WTC11 (cell line): ENCODE measurements around the gene KNSTRN. TPM values are rescaled to one million over a fixed set of nuclear protein-coding genes. Genes with fewer than 3 reads are reported as not detected.
A peak's percentile ranks its signal among the peaks of the same experiment; 100 is the strongest.

Source experiments
- ATAC-seq: fragments of 200-7000 bp; cut with Tn5 transposase; 2 replicates; pipeline ENCODE4 v1.10.0; 2021; ENCODE audit warnings: mild to moderate bottlenecking, moderate library complexity
- CTCF ChIA-PET: fragments of 300-600 bp; sonication (Branson Sonifier 250); formaldehyde crosslinking; loops from one replicate; lab custom pipeline; 2021; ENCODE audit warnings: antibody characterized with exemption; lab: Charles Lee
- POLR2A ChIA-PET: fragments of 350-600 bp; sonication (Branson Sonifier 250); formaldehyde crosslinking; loops from one replicate; lab custom pipeline; 2021; ENCODE audit warnings: antibody characterized with exemption; lab: Charles Lee
- DNase-seq: peaks from one replicate; pipeline ENCODE4 v3.0.0; 2021; ENCODE audit warnings: low spot score
- H3K27ac Mint-ChIP-seq: 2 replicates; pipeline ENCODE4 v1.8.0; 2021; ENCODE audit warnings: mixed read lengths
- H3K27me3 Mint-ChIP-seq: 2 replicates; pipeline ENCODE4 v1.8.0; 2021; ENCODE audit warnings: low read depth, mild to moderate bottlenecking, moderate library complexity, mixed read lengths
- H3K36me3 Mint-ChIP-seq: 2 replicates; pipeline ENCODE4 v1.8.0; 2021; ENCODE audit warnings: mixed read lengths
- H3K4me1 Mint-ChIP-seq: 2 replicates; pipeline ENCODE4 v1.8.0; 2022; ENCODE audit warnings: mixed read lengths
- H3K4me3 Mint-ChIP-seq: 2 replicates; pipeline ENCODE4 v1.8.0; 2021; ENCODE audit warnings: mild to moderate bottlenecking, moderate library complexity, mixed read lengths
- H3K9me3 Mint-ChIP-seq: 2 replicates; pipeline ENCODE4 v1.8.0; 2021; ENCODE audit warnings: mixed read lengths
- FOXP1 ChIP-seq: sonication (generic); formaldehyde crosslinking; IDR thresholded peaks from 2 replicates; pipeline ENCODE4 v1.8.0; 2022; ENCODE audit warnings: missing genetic modification reagents, mild to moderate bottlenecking, moderate library complexity, borderline replicate concordance
- GABPB1 ChIP-seq: sonication (generic); formaldehyde crosslinking; IDR thresholded peaks from 2 replicates; pipeline ENCODE4 v1.8.1; 2023; ENCODE audit warnings: mild to moderate bottlenecking, missing genetic modification reagents
- NFATC4 ChIP-seq: fragments of 250-450 bp; sonication (Bioruptor Pico); IDR thresholded peaks from 2 replicates; pipeline ENCODE4 v1.9.0; 2021; ENCODE audit warnings: mild to moderate bottlenecking
- ZNF138 ChIP-seq: sonication (generic); formaldehyde crosslinking; conservative IDR thresholded peaks from 2 replicates; pipeline ENCODE4 v1.8.1; 2022; ENCODE audit warnings: mild to moderate bottlenecking, moderate library complexity, missing genetic modification reagents
- total RNA-seq: library from RNA; stranded (reverse); gene quantifications from 3 replicates; pipeline ENCODE4 v1.2.3, GENCODE V29; 2021
- TF ChIP-seq, protein P1 (sequence below): fragments of 250-450 bp; sonication (Bioruptor Pico); IDR thresholded peaks from 2 replicates; pipeline ENCODE4 v1.9.0; 2021; ENCODE audit warnings: moderate library complexity, mild to moderate bottlenecking, inconsistent platforms, borderline replicate concordance
- TF ChIP-seq, protein P2 (sequence below): sonication (generic); formaldehyde crosslinking; IDR thresholded peaks from 2 replicates; pipeline ENCODE4 v1.8.0; 2022; ENCODE audit warnings: mild to moderate bottlenecking, missing genetic modification reagents
- TF ChIP-seq, protein P3 (sequence below): sonication (generic); formaldehyde crosslinking; conservative IDR thresholded peaks from 2 replicates; pipeline ENCODE4 v1.8.1; 2022; ENCODE audit warnings: mild to moderate bottlenecking, missing genetic modification reagents
- TF ChIP-seq, protein P4 (sequence below): sonication (generic); formaldehyde crosslinking; IDR thresholded peaks from 2 replicates; pipeline ENCODE4 v1.8.0; 2023; ENCODE audit warnings: mild to moderate bottlenecking, missing genetic modification reagents
- TF ChIP-seq, protein P5 (sequence below): sonication (generic); formaldehyde crosslinking; IDR thresholded peaks from 2 replicates; pipeline ENCODE4 v1.8.1; 2023; ENCODE audit warnings: mild to moderate bottlenecking, missing genetic modification reagents
- TF ChIP-seq, protein P6 (sequence below): sonication (generic); formaldehyde crosslinking; IDR thresholded peaks from 2 replicates; pipeline ENCODE4 v1.8.0; 2022; ENCODE audit warnings: mild to moderate bottlenecking, missing genetic modification reagents

KNSTRN gene
- total RNA-seq, 1 experiment from 2014 or later, result 73.4 TPM

DNA sequence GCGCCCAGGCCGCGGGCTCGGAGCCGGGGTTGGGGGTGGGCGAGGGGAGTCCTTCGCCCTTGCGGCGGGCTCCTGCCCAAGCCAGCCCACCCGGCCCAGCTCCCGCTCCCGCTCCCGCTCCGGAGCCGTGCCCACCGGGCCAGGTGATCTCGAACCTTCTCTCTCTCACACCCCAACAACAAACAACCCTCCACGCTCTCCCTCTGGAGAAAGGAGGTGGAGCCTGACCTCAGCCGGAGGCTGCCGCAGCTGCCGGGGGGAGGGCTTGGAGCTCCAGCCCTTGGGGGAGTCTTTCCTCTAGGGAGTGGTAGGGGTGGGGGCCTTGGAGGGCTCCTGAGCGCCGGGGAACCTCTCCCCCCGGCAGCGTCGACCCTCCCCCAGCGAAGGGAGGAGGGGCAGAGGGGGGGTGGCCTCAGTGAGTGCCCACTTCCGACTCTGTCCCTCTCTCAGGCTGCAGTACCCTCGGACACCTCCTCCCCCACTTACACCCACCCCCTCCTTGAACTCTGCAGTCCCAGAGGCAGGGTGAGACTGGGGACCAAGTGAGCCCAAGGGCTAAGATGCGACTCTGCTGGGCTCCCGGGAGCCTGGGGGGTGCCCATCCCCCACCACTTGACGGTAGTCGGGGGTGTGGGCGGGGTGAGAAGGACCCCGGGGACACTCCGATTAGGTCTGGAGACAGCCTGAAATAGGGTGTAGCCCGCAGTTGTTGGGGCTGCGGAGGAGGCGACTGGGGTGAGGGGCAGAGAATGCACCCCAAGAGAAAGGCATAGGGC lies 53.8 kb downstream of the KNSTRN start (continued):
- TF ChIP-seq, protein P1, sequence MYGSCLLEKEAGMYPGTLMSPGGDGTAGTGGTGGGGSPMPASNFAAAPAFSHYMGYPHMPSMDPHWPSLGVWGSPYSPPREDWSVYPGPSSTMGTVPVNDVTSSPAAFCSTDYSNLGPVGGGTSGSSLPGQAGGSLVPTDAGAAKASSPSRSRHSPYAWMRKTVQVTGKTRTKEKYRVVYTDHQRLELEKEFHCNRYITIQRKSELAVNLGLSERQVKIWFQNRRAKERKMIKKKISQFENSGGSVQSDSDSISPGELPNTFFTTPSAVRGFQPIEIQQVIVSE, result no peak
- TF ChIP-seq, all 79 proteins: peak for 10

DNA sequence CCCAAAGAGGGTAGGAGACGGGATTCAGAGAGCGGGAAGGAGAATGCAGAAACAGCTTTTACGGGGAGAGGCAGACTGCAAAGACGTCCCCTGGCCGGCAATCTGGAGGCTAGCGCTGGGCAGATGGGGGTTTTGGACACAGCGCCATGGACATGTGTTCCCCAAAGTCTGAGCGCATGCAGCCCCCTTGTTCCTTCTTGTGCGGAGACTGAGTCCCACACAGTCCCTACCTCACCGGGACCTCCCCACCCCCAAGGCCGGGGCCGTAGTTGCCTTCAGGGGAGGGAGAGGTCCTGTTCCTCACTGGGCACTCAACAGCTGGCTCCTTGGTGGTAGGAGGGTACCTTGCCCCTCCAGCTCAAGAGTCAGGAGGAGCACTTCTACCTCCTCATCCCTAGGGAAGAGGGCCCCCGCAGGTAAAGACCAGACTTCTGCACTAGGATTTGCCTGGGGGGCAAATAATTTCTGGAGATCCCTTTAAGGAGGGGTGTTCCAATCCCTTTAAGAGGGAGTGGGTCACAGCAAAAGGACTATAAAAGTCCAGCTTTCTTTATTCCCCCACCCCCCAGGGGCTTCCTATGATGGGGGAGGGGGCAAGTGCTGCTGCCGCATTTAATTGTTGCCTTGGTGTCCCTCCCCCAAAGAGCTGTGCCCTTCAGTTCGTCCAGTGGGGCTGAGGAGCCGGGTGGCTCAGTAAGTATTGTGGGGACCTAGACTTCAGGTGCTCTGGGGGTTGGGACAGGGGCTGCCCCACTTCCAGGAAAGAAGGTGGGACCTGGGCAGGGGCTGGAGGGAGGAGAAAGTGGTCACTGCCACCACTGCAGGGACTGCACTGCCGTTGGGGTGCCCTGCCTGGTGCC lies 54.6 kb downstream of the KNSTRN start:
- H3K27me3 Mint-ChIP-seq, result peaks cover 38% of the 10 kb centered on the region
- TF ChIP-seq, protein P2, sequence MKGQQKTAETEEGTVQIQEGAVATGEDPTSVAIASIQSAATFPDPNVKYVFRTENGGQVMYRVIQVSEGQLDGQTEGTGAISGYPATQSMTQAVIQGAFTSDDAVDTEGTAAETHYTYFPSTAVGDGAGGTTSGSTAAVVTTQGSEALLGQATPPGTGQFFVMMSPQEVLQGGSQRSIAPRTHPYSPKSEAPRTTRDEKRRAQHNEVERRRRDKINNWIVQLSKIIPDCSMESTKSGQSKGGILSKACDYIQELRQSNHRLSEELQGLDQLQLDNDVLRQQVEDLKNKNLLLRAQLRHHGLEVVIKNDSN, result 0 out of 2 replicates have a peak, but pooled peaks have one; percentile 22
- TF ChIP-seq FOXP1 (CRISPR knock-in tag), result 0 out of 2 replicates have a peak, but pooled peaks have one; percentile 41
- TF ChIP-seq, protein P3, sequence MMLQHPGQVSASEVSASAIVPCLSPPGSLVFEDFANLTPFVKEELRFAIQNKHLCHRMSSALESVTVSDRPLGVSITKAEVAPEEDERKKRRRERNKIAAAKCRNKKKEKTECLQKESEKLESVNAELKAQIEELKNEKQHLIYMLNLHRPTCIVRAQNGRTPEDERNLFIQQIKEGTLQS (CRISPR knock-in tag), result no peak
- TF ChIP-seq NFATC4, result no peak
- TF ChIP-seq GABPB1, result no peak
- no peak for TF ChIP-seq ZNF138 (CRISPR knock-in tag)
- TF ChIP-seq, protein P4, sequence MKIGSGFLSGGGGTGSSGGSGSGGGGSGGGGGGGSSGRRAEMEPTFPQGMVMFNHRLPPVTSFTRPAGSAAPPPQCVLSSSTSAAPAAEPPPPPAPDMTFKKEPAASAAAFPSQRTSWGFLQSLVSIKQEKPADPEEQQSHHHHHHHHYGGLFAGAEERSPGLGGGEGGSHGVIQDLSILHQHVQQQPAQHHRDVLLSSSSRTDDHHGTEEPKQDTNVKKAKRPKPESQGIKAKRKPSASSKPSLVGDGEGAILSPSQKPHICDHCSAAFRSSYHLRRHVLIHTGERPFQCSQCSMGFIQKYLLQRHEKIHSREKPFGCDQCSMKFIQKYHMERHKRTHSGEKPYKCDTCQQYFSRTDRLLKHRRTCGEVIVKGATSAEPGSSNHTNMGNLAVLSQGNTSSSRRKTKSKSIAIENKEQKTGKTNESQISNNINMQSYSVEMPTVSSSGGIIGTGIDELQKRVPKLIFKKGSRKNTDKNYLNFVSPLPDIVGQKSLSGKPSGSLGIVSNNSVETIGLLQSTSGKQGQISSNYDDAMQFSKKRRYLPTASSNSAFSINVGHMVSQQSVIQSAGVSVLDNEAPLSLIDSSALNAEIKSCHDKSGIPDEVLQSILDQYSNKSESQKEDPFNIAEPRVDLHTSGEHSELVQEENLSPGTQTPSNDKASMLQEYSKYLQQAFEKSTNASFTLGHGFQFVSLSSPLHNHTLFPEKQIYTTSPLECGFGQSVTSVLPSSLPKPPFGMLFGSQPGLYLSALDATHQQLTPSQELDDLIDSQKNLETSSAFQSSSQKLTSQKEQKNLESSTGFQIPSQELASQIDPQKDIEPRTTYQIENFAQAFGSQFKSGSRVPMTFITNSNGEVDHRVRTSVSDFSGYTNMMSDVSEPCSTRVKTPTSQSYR (CRISPR knock-in tag), result peak; percentile 16; the same call in 1 of the 2 replicates
- H3K4me1 Mint-ChIP-seq, result peaks cover 36% of the 10 kb centered on the region
- H3K27ac Mint-ChIP-seq, result no peak overlapping the region; the same call in 1 of the 2 replicates
- no peaks in the 10 kb centered on the region for H3K9me3 Mint-ChIP-seq
- H3K4me3 Mint-ChIP-seq, result peak overlapping the region; percentile 90
- peak; percentile 39 for DNase-seq
- no peaks in the 10 kb centered on the region for H3K36me3 Mint-ChIP-seq
- ATAC-seq, result no peak
- ChIA-PET CTCF (interaction anchor here (0.5 to 2.4 kb wide), 10 partner anchors 31 to 327 kb away, joined by 3 to 10 read pairs (median 4); partner anchors contain the start of genes IVD and RPUSD2), POLR2A (interaction anchor here (1.5 kb wide), 1 partner anchor 31 kb away, joined by 7 read pairs; the partner anchor contains the start of gene IVD)

DNA sequence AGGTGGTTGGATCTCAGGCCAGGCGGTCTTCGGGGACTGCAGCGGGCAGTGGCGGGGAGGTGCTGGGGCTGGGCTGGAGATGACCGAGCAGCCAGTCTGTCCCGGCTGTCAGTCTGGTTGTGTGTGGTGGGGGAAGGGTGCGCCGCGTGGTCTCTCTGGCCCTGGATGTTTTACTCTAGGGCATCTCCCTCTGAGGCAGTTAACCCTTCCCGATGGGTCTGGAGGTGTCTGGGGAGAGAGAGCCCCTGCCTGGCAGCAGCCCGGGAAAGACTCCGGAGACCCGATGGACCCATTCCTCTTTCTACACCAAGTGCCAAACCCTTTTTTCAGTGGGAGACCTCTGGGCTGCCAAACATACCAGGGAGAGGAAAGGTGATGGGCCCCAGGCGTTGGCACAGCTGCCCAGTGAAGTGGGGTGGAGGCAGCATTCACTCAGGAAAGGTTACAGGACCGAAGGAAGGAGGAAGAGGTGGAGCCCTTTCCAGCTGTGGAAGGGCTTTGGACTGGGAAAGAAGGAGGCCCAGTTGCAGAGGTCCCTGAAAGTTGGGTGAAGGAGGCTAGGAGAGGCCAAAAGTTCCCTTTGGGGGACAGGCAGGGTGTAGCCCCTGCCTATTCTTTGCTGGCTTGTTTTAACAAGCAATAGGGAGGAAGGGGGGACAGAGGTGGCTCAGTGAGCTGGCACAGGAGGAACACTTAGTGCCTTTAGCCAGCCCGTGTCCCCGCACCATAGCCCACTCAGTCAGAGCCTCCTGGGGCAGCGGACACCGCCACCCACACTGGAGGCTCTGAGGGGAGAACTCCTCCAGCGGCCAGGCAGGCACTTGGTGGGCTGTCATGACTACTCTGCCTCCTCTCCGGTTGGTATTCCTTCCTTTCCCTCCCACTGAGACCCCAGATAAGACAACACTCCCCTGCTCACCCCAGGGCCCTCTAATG lies 55.5 kb downstream of the KNSTRN start:
- ChIA-PET POLR2A (interaction anchor here (1.5 kb wide), 1 partner anchor 32 kb away, joined by 7 read pairs; the partner anchor contains the start of gene IVD), CTCF (interaction anchor here (0.5 to 2.6 kb wide), 7 partner anchors 16 to 327 kb away, joined by 3 to 12 read pairs (median 4); partner anchors contain the start of gene RPUSD2)
- H3K4me1 Mint-ChIP-seq, result peaks cover 44% of the 10 kb centered on the region
- H3K4me3 Mint-ChIP-seq, result peak overlapping the region; percentile 90
- no peak for ATAC-seq
- H3K27me3 Mint-ChIP-seq, result peaks cover 29% of the 10 kb centered on the region
- peak overlapping the region; percentile 57 for H3K27ac Mint-ChIP-seq
- H3K9me3 Mint-ChIP-seq, result no peaks in the 10 kb centered on the region
- DNase-seq, result peak; percentile 42
- 0 out of 2 replicates have a peak, but pooled peaks cover 3% of the 10 kb centered on the region for H3K36me3 Mint-ChIP-seq
- TF ChIP-seq, protein P5, sequence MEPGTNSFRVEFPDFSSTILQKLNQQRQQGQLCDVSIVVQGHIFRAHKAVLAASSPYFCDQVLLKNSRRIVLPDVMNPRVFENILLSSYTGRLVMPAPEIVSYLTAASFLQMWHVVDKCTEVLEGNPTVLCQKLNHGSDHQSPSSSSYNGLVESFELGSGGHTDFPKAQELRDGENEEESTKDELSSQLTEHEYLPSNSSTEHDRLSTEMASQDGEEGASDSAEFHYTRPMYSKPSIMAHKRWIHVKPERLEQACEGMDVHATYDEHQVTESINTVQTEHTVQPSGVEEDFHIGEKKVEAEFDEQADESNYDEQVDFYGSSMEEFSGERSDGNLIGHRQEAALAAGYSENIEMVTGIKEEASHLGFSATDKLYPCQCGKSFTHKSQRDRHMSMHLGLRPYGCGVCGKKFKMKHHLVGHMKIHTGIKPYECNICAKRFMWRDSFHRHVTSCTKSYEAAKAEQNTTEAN (CRISPR knock-in tag), result no peak
- TF ChIP-seq, protein P6, sequence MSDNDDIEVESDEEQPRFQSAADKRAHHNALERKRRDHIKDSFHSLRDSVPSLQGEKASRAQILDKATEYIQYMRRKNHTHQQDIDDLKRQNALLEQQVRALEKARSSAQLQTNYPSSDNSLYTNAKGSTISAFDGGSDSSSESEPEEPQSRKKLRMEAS (CRISPR knock-in tag), result peak; percentile 44; the same call in 1 of the 2 replicates
